ENCODE data around the gene PLA2G4E. TPM values are rescaled to one million over a fixed set of nuclear protein-coding genes. Genes with fewer than 3 reads are reported as not detected.

The PLA2G4E gene
- total RNA-seq, 1 donor from 2014 or later: 1.0 TPM

- H3K36me3 Mint-ChIP-seq (ENCODE audit: unreplicated experiment): no peaks in the 10 kb centered on the region
- DNase-seq: no peak
- no peaks in the 10 kb centered on the region for H3K4me1 Mint-ChIP-seq (ENCODE audit: low read depth, unreplicated experiment)
- H3K27ac Mint-ChIP-seq (ENCODE audit: unreplicated experiment): no peak overlapping the region
- peaks cover 9% of the 10 kb centered on the region for H3K9me3 Mint-ChIP-seq (ENCODE audit: unreplicated experiment)
- H3K27me3 Mint-ChIP-seq (ENCODE audit: unreplicated experiment): peaks cover 1% of the 10 kb centered on the region
- no peak overlapping the region for H3K4me3 Mint-ChIP-seq (ENCODE audit: unreplicated experiment)
- TF ChIP-seq CTCF (IDR thresholded peaks at IDR 0.05; ENCODE audit: partially characterized antibody, unreplicated experiment): no peak
These were observed 23.8 kb downstream of the PLA2G4E start for GRCh38 chr15:41996921-41997592.

GRCh38 chr15:41996376-41996775, 24.5 kb downstream of the PLA2G4E start:
- H3K27ac Mint-ChIP-seq (ENCODE audit: unreplicated experiment): no peak overlapping the region
- TF ChIP-seq CTCF (IDR thresholded peaks at IDR 0.05; ENCODE audit: partially characterized antibody, unreplicated experiment): no peak
- no peaks in the 10 kb centered on the region for H3K36me3 Mint-ChIP-seq (ENCODE audit: unreplicated experiment)
- peaks cover 1% of the 10 kb centered on the region for H3K27me3 Mint-ChIP-seq (ENCODE audit: unreplicated experiment)
- no peaks in the 10 kb centered on the region for H3K4me1 Mint-ChIP-seq (ENCODE audit: low read depth, unreplicated experiment)
- DNase-seq: no peak
- H3K9me3 Mint-ChIP-seq (ENCODE audit: unreplicated experiment): peaks cover 9% of the 10 kb centered on the region
- no peak overlapping the region for H3K4me3 Mint-ChIP-seq (ENCODE audit: unreplicated experiment)

GRCh38 chr15:41995476-41995855, 25.4 kb downstream of the PLA2G4E start:
- Mint-ChIP-seq H3K4me1 (ENCODE audit: low read depth, unreplicated experiment) (no peaks in the 10 kb centered on the region), H3K9me3 (ENCODE audit: unreplicated experiment) (peaks cover 9% of the 10 kb centered on the region), H3K36me3 (ENCODE audit: unreplicated experiment) (no peaks in the 10 kb centered on the region), H3K27me3 (ENCODE audit: unreplicated experiment) (peaks cover 5% of the 10 kb centered on the region), H3K4me3 (ENCODE audit: unreplicated experiment) (no peak overlapping the region), H3K27ac (ENCODE audit: unreplicated experiment) (no peak overlapping the region)
- no peak for DNase-seq
- TF ChIP-seq CTCF (IDR thresholded peaks at IDR 0.05; ENCODE audit: partially characterized antibody, unreplicated experiment): no peak

- no peak for TF ChIP-seq CTCF (IDR thresholded peaks at IDR 0.05; ENCODE audit: partially characterized antibody, unreplicated experiment)
- Mint-ChIP-seq H3K27ac (ENCODE audit: unreplicated experiment) (no peak overlapping the region), H3K36me3 (ENCODE audit: unreplicated experiment) (no peaks in the 10 kb centered on the region), H3K9me3 (ENCODE audit: unreplicated experiment) (peaks cover 9% of the 10 kb centered on the region), H3K27me3 (ENCODE audit: unreplicated experiment) (peaks cover 5% of the 10 kb centered on the region), H3K4me1 (ENCODE audit: low read depth, unreplicated experiment) (no peaks in the 10 kb centered on the region), H3K4me3 (ENCODE audit: unreplicated experiment) (no peak overlapping the region)
- DNase-seq: no peak
These were observed 25.9 kb downstream of the PLA2G4E start for GRCh38 chr15:41994772-41995475.

- DNase-seq: no peak
- no peak overlapping the region for H3K4me3 Mint-ChIP-seq (ENCODE audit: unreplicated experiment)
- no peaks in the 10 kb centered on the region for H3K36me3 Mint-ChIP-seq (ENCODE audit: unreplicated experiment)
- no peaks in the 10 kb centered on the region for H3K4me1 Mint-ChIP-seq (ENCODE audit: low read depth, unreplicated experiment)
- TF ChIP-seq CTCF (IDR thresholded peaks at IDR 0.05; ENCODE audit: partially characterized antibody, unreplicated experiment): no peak
- no peak overlapping the region for H3K27ac Mint-ChIP-seq (ENCODE audit: unreplicated experiment)
- H3K27me3 Mint-ChIP-seq (ENCODE audit: unreplicated experiment): peaks cover 5% of the 10 kb centered on the region
- H3K9me3 Mint-ChIP-seq (ENCODE audit: unreplicated experiment): peaks cover 6% of the 10 kb centered on the region
These were observed 26.6 kb downstream of the PLA2G4E start for GRCh38 chr15:41994171-41994650.

Data from glutamatergic neuron (in vitro differentiated cells).